ENCODE results near the gene GOSR1.
"Not testable (repeated sequence)": the region's sequence is repeated elsewhere in the genome, so short reads cannot be mapped to it uniquely, and the experiment has no call there.

The GOSR1 gene

GRCh38 chr17:30534938-30535921 is 58.0 kb downstream of the GOSR1 start:
- H3K4me1 ChIP-seq (ENCODE audit: control insufficient read depth, insufficient read depth, low read length) = peaks cover 12% of the 10 kb centered on the region
- TF ChIP-seq ZSCAN30 (tag by site-specific recombination; IDR thresholded peaks at IDR 0.05) = no peak
- TF ChIP-seq, protein P1, sequence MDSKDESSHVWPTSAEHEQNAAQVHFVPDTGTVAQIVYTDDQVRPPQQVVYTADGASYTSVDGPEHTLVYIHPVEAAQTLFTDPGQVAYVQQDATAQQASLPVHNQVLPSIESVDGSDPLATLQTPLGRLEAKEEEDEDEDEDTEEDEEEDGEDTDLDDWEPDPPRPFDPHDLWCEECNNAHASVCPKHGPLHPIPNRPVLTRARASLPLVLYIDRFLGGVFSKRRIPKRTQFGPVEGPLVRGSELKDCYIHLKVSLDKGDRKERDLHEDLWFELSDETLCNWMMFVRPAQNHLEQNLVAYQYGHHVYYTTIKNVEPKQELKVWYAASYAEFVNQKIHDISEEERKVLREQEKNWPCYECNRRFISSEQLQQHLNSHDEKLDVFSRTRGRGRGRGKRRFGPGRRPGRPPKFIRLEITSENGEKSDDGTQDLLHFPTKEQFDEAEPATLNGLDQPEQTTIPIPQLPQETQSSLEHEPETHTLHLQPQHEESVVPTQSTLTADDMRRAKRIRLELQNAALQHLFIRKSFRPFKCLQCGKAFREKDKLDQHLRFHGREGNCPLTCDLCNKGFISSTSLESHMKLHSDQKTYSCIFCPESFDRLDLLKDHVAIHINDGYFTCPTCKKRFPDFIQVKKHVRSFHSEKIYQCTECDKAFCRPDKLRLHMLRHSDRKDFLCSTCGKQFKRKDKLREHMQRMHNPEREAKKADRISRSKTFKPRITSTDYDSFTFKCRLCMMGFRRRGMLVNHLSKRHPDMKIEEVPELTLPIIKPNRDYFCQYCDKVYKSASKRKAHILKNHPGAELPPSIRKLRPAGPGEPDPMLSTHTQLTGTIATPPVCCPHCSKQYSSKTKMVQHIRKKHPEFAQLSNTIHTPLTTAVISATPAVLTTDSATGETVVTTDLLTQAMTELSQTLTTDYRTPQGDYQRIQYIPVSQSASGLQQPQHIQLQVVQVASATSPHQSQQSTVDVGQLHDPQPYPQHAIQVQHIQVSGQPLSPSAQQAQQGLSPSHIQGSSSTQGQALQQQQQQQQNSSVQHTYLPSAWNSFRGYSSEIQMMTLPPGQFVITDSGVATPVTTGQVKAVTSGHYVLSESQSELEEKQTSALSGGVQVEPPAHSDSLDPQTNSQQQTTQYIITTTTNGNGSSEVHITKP (tag by site-specific recombination; IDR thresholded peaks at IDR 0.05) = no peak
- TF ChIP-seq ZNF138 (tag by site-specific recombination; IDR thresholded peaks at IDR 0.05; ENCODE audit: borderline replicate concordance) = no peak
- TF ChIP-seq, protein P2, sequence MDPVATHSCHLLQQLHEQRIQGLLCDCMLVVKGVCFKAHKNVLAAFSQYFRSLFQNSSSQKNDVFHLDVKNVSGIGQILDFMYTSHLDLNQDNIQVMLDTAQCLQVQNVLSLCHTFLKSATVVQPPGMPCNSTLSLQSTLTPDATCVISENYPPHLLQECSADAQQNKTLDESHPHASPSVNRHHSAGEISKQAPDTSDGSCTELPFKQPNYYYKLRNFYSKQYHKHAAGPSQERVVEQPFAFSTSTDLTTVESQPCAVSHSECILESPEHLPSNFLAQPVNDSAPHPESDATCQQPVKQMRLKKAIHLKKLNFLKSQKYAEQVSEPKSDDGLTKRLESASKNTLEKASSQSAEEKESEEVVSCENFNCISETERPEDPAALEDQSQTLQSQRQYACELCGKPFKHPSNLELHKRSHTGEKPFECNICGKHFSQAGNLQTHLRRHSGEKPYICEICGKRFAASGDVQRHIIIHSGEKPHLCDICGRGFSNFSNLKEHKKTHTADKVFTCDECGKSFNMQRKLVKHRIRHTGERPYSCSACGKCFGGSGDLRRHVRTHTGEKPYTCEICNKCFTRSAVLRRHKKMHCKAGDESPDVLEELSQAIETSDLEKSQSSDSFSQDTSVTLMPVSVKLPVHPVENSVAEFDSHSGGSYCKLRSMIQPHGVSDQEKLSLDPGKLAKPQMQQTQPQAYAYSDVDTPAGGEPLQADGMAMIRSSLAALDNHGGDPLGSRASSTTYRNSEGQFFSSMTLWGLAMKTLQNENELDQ (tag by site-specific recombination; IDR thresholded peaks at IDR 0.05; ENCODE audit: low read depth) = no peak
- TF ChIP-seq ZBTB10 (tag by site-specific recombination; IDR thresholded peaks at IDR 0.05) = no peak
- no peak for TF ChIP-seq ZBTB48 (tag by site-specific recombination; IDR thresholded peaks at IDR 0.05)
- no peak for TF ChIP-seq ZNF544 (tag by site-specific recombination; IDR thresholded peaks at IDR 0.05)
- no peak for TF ChIP-seq ZNF280C (tag by site-specific recombination; IDR thresholded peaks at IDR 0.05)
- TF ChIP-seq ZNF157 (tag by site-specific recombination; IDR thresholded peaks at IDR 0.05) = no peak
- TF ChIP-seq ZNF518A (tag by site-specific recombination; conservative IDR thresholded peaks at IDR 0.05; ENCODE audit: low read depth) = no peak
- TF ChIP-seq ZNF423 (tag by site-specific recombination; IDR thresholded peaks at IDR 0.05) = no peak
- no peak for TF ChIP-seq SETDB1 (IDR thresholded peaks at IDR 0.05; ENCODE audit: insufficient read length, low read length)
- no peak for TF ChIP-seq ZNF510 (tag by site-specific recombination; IDR thresholded peaks at IDR 0.05; ENCODE audit: insufficient replicate concordance)
- no peak for TF ChIP-seq ZNF571 (tag by site-specific recombination; IDR thresholded peaks at IDR 0.05)
- TF ChIP-seq ZNF621 (tag by site-specific recombination; IDR thresholded peaks at IDR 0.05) = no peak
- H3K9me3 ChIP-seq (ENCODE audit: control insufficient read depth, insufficient read depth, low read depth, low read length) = no peaks in the 10 kb centered on the region
- H3K36me3 ChIP-seq (ENCODE audit: control insufficient read depth in 2 of 2, insufficient read depth in 1 of 2, low read length in 2 of 2) = peaks cover 0 to 4% of the 10 kb centered on the region in 2 experiments; a peak in 1 of 3 replicates
- no peak overlapping the region for H3K4me3 ChIP-seq (ENCODE audit: low read depth, low read length)
- ChIA-PET CTCF (interaction anchor here (0.6 kb wide), 2 partner anchors 200 to 1148 kb away, joined by 3 read pairs; no protein-coding TSS in a partner anchor), POLR2A (interaction anchor here (0.6 to 1.4 kb wide), 2 partner anchors 9 to 174 kb away, joined by 3 to 4 read pairs; no protein-coding TSS in a partner anchor)
- H3K27ac ChIP-seq (ENCODE audit: extremely low read depth, low read depth, low read length) = no peak overlapping the region

GRCh38 chr17:30536846-30537245 is 59.6 kb downstream of the GOSR1 start:
- H3K4me1 ChIP-seq (ENCODE audit: control insufficient read depth, insufficient read depth, low read length) = peaks cover 12% of the 10 kb centered on the region
- H3K4me3 ChIP-seq (ENCODE audit: low read depth, low read length); H3K36me3 ChIP-seq (ENCODE audit: control insufficient read depth in 2 of 2, insufficient read depth in 1 of 2, low read length in 2 of 2); H3K27ac ChIP-seq (ENCODE audit: extremely low read depth, low read depth, low read length); POLR2A ChIA-PET; CTCF ChIA-PET; H3K9me3 ChIP-seq (ENCODE audit: control insufficient read depth, insufficient read depth, low read depth, low read length): not testable (repeated sequence)

Data from HEK293 (cell line).